Mesendoderm (in vitro differentiated cells): Measurements from ENCODE around the gene TAAR8.
A peak's percentile ranks its signal among the peaks of the same experiment; 100 is the strongest.

Experiments used
- DNase-seq: peaks from one replicate; pipeline ENCODE4 v3.0.0; 2013
- H2AK5ac ChIP-seq: 2 replicates; pipeline ENCODE4 v1.6.1; 2013; ENCODE audit warnings: low read length, inconsistent platforms
- H2BK120ac ChIP-seq: 2 replicates; pipeline ENCODE4 v1.6.1; 2013; ENCODE audit warnings: low read depth, mild to moderate bottlenecking, low read length, moderate library complexity, mixed read lengths
- H2BK15ac ChIP-seq: replicated peaks from 2 replicates; pipeline ENCODE4 v1.6.1; 2013; ENCODE audit warnings: low read depth, mild to moderate bottlenecking, moderate library complexity
- H2BK5ac ChIP-seq: 2 replicates; pipeline ENCODE4 v1.6.1; 2013; ENCODE audit warnings: low read length, inconsistent platforms
- H3K18ac ChIP-seq: 2 replicates; pipeline ENCODE4 v1.6.1; 2013; ENCODE audit warnings: mild to moderate bottlenecking, low read length, mixed read lengths
- H3K23ac ChIP-seq: one replicate; pipeline ENCODE4 v1.6.1; 2013; ENCODE audit warnings: low read length
- H3K27ac ChIP-seq: 2 replicates; pipeline ENCODE4 v1.5.1; 2013; ENCODE audit warnings: low read depth, mild to moderate bottlenecking, inconsistent platforms, low read length, moderate library complexity
- H3K27me3 ChIP-seq: 2 replicates; pipeline ENCODE4 v1.6.1; 2013; ENCODE audit warnings: low read length, control low read depth, mild to moderate bottlenecking, inconsistent platforms; ENCODE audit not compliant: insufficient read depth, poor library complexity
- H3K36me3 ChIP-seq: 2 replicates; pipeline ENCODE4 v1.6.1; 2013; ENCODE audit warnings: low read length, inconsistent platforms; ENCODE audit not compliant: control insufficient read depth, insufficient read depth
- H3K4ac ChIP-seq: one replicate; pipeline ENCODE4 v1.6.1; 2013; ENCODE audit warnings: low read depth, mild to moderate bottlenecking, low read length, moderate library complexity
- H3K4me1 ChIP-seq: 2 replicates; pipeline ENCODE4 v1.6.1; 2013; ENCODE audit warnings: low read depth, low read length, inconsistent platforms; ENCODE audit not compliant: control insufficient read depth
- H3K4me2 ChIP-seq: 2 replicates; pipeline ENCODE4 v1.6.1; 2013; ENCODE audit warnings: low read length
- H3K4me3 ChIP-seq: 2 replicates; pipeline ENCODE4 v1.5.1; 2013; ENCODE audit warnings: mild to moderate bottlenecking, low read length
- H3K56ac ChIP-seq: one replicate; pipeline ENCODE4 v1.6.1; 2013; ENCODE audit warnings: low read length
- H3K79me1 ChIP-seq: 2 replicates; pipeline ENCODE4 v1.6.1; 2013; ENCODE audit warnings: low read length, inconsistent platforms
- H3K79me2 ChIP-seq: 2 replicates; pipeline ENCODE4 v1.6.1; 2013; ENCODE audit warnings: mild to moderate bottlenecking, low read length; ENCODE audit not compliant: control insufficient read depth, insufficient read depth
- H3K9ac ChIP-seq: 2 replicates; pipeline ENCODE4 v1.6.1; 2013; ENCODE audit warnings: low read length, inconsistent platforms
- H4K5ac ChIP-seq: one replicate; pipeline ENCODE4 v1.6.1; 2013; ENCODE audit warnings: low read length
- H4K8ac ChIP-seq: one replicate; pipeline ENCODE4 v1.6.1; 2013; ENCODE audit warnings: low read depth, mild to moderate bottlenecking, control low read depth, low read length, moderate library complexity
- WGBS: extraction: QIAGEN DNeasy Blood & Tissue Kit; methylation state at CpG from one replicate; pipeline ENCODE4 v1.1.7; 2013; ENCODE audit warnings: low lambda C conversion rate, missing lambda C conversion rate; ENCODE audit not compliant: insufficient coverage; ENCODE audit errors: extremely low coverage; 5-methylcytosine and 5-hydroxymethylcytosine counted together

Gene TAAR8

GRCh38 chr6:132515386-132515785, 37.1 kb upstream of the TAAR8 start:
- H3K79me1 ChIP-seq = peaks cover 4% of the 10 kb centered on the region

GRCh38 chr6:132520953-132521352, 31.5 kb upstream of the TAAR8 start:
- no peak overlapping the region for H2AK5ac ChIP-seq
- no peak overlapping the region for H3K4me2 ChIP-seq
- no peak overlapping the region for H2BK5ac ChIP-seq
- H3K36me3 ChIP-seq = no peaks in the 10 kb centered on the region
- WGBS = no CpG with 5 or more reads among the region's 2 CpGs
- no peak overlapping the region for H2BK120ac ChIP-seq
- no peaks in the 10 kb centered on the region for H3K27me3 ChIP-seq
- no peak for DNase-seq
- no peak overlapping the region for H3K9ac ChIP-seq
- H2BK15ac ChIP-seq = no peak overlapping the region
- no peaks in the 10 kb centered on the region for H3K79me1 ChIP-seq
- no peaks in the 10 kb centered on the region for H3K4me1 ChIP-seq
- H4K8ac ChIP-seq = no peak overlapping the region
- no peak overlapping the region for H3K56ac ChIP-seq
- no peak overlapping the region for H3K27ac ChIP-seq
- H3K23ac ChIP-seq = no peak overlapping the region
- no peak overlapping the region for H3K4ac ChIP-seq
- no peaks in the 10 kb centered on the region for H3K79me2 ChIP-seq
- no peak overlapping the region for H3K4me3 ChIP-seq
- H3K18ac ChIP-seq = no peak overlapping the region
- H4K5ac ChIP-seq = no peak overlapping the region

More at GRCh38 chr6:132515386-132515785, 37.1 kb upstream of the TAAR8 start:
- Histone ChIP-seq H4K8ac (no peak overlapping the region), H3K4ac (no peak overlapping the region), H3K23ac (no peak overlapping the region), H3K79me2 (peaks cover 6% of the 10 kb centered on the region), H3K4me3 (no peak overlapping the region), H3K36me3 (no peaks in the 10 kb centered on the region), H3K27ac (no peak overlapping the region), H4K5ac (no peak overlapping the region), H3K18ac (no peak overlapping the region), H3K9ac (no peak overlapping the region), H3K4me1 (no peaks in the 10 kb centered on the region), H3K4me2 (no peak overlapping the region), H3K27me3 (no peaks in the 10 kb centered on the region), H2BK5ac (no peak overlapping the region), H3K56ac (no peak overlapping the region), H2BK15ac (no peak overlapping the region), H2AK5ac (no peak overlapping the region), H2BK120ac (no peak overlapping the region)
- DNase-seq = no peak
- WGBS = no CpG with 5 or more reads among the region's 2 CpGs

- no peak overlapping the region for H3K4me3 ChIP-seq
- no peak overlapping the region for H3K23ac ChIP-seq
- no peaks in the 10 kb centered on the region for H3K36me3 ChIP-seq
- H3K27ac ChIP-seq = no peak overlapping the region
- no CpG with 5 or more reads among the region's 5 CpGs for WGBS
- H3K56ac ChIP-seq = no peak overlapping the region
- no peak overlapping the region for H3K18ac ChIP-seq
- no peak overlapping the region for H2BK5ac ChIP-seq
- H3K79me2 ChIP-seq = no peaks in the 10 kb centered on the region
- no peaks in the 10 kb centered on the region for H3K4me1 ChIP-seq
- no peak overlapping the region for H4K5ac ChIP-seq
- H3K27me3 ChIP-seq = no peaks in the 10 kb centered on the region
- DNase-seq = no peak
- no peaks in the 10 kb centered on the region for H3K79me1 ChIP-seq
- H3K9ac ChIP-seq = no peak overlapping the region
- no peak overlapping the region for H2BK120ac ChIP-seq
- no peak overlapping the region for H2BK15ac ChIP-seq
- no peak overlapping the region for H3K4ac ChIP-seq
- no peak overlapping the region for H4K8ac ChIP-seq
- H3K4me2 ChIP-seq = no peak overlapping the region
- no peak overlapping the region for H2AK5ac ChIP-seq
Observed at GRCh38 chr6:132524646-132525045, 27.8 kb upstream of the TAAR8 start.

DNA sequence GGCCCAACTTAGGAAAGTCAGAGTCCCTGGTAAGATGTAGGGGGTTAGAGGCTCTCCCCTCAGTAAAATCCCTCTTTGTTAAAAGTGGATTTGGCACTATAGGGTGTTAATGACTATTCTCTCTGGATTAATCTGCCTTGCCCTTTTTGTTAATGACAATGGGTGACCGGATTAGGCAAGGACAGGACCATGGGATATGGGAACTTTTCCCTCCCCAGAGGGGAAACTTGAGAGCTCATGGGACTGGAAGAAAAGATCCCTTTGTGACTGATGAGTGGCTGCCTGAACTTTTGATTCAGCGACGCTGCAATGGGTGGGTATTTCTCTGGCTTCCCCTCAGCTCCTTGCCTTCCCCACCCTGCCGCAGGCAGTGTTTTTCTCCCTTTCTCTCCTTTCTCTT, 26.6 kb upstream of the TAAR8 start:
- DNase-seq = peak; percentile 17
- Histone ChIP-seq H3K23ac (no peak overlapping the region), H3K36me3 (no peaks in the 10 kb centered on the region), H2BK15ac (no peak overlapping the region), H3K9ac (no peak overlapping the region), H2BK5ac (no peak overlapping the region), H2BK120ac (no peak overlapping the region), H4K8ac (no peak overlapping the region), H3K27ac (no peak overlapping the region), H4K5ac (no peak overlapping the region), H3K79me2 (no peaks in the 10 kb centered on the region), H2AK5ac (no peak overlapping the region), H3K4me1 (no peaks in the 10 kb centered on the region), H3K56ac (no peak overlapping the region), H3K4me3 (no peak overlapping the region), H3K18ac (no peak overlapping the region), H3K79me1 (no peaks in the 10 kb centered on the region), H3K4me2 (no peak overlapping the region), H3K27me3 (no peaks in the 10 kb centered on the region), H3K4ac (no peak overlapping the region)
- no CpG with 5 or more reads among the region's 4 CpGs for WGBS

- no CpG with 5 or more reads among the region's 2 CpGs for WGBS
- no peak overlapping the region for H4K5ac ChIP-seq
- no peak overlapping the region for H3K27ac ChIP-seq
- no peak overlapping the region for H3K18ac ChIP-seq
- H2BK15ac ChIP-seq = no peak overlapping the region
- no peaks in the 10 kb centered on the region for H3K79me2 ChIP-seq
- no peaks in the 10 kb centered on the region for H3K36me3 ChIP-seq
- H4K8ac ChIP-seq = no peak overlapping the region
- H3K23ac ChIP-seq = no peak overlapping the region
- H3K27me3 ChIP-seq = no peaks in the 10 kb centered on the region
- no peak overlapping the region for H3K4me3 ChIP-seq
- no peak overlapping the region for H2AK5ac ChIP-seq
- no peak overlapping the region for H2BK5ac ChIP-seq
- H3K9ac ChIP-seq = no peak overlapping the region
- no peak overlapping the region for H3K4me2 ChIP-seq
- H3K56ac ChIP-seq = no peak overlapping the region
- H3K79me1 ChIP-seq = no peaks in the 10 kb centered on the region
- no peaks in the 10 kb centered on the region for H3K4me1 ChIP-seq
- no peak overlapping the region for H3K4ac ChIP-seq
- DNase-seq = no peak
- H2BK120ac ChIP-seq = no peak overlapping the region
Observed at GRCh38 chr6:132526461-132526860, 26.0 kb upstream of the TAAR8 start.

GRCh38 chr6:132527791-132528190, 24.7 kb upstream of the TAAR8 start:
- H4K8ac ChIP-seq = no peak overlapping the region
- no peaks in the 10 kb centered on the region for H3K79me2 ChIP-seq
- WGBS = no CpG with 5 or more reads among the region's 6 CpGs
- no peak overlapping the region for H2BK5ac ChIP-seq
- no peak overlapping the region for H3K18ac ChIP-seq
- no peak overlapping the region for H2BK120ac ChIP-seq
- no peak overlapping the region for H3K9ac ChIP-seq
- H2AK5ac ChIP-seq = no peak overlapping the region
- no peaks in the 10 kb centered on the region for H3K36me3 ChIP-seq
- H3K4me3 ChIP-seq = no peak overlapping the region
- H4K5ac ChIP-seq = no peak overlapping the region
- no peak overlapping the region for H3K27ac ChIP-seq
- no peaks in the 10 kb centered on the region for H3K4me1 ChIP-seq
- no peak overlapping the region for H3K4me2 ChIP-seq
- no peak overlapping the region for H3K4ac ChIP-seq
- H3K79me1 ChIP-seq = no peaks in the 10 kb centered on the region
- no peaks in the 10 kb centered on the region for H3K27me3 ChIP-seq
- no peak overlapping the region for H3K23ac ChIP-seq
- H3K56ac ChIP-seq = no peak overlapping the region
- H2BK15ac ChIP-seq = no peak overlapping the region
- no peak for DNase-seq
